Astrocyte of the cerebellum (primary cell): ENCODE data around the gene NCK2.

ENCODE experiments used
- DNase-seq: peaks from one replicate; pipeline ENCODE4 v3.0.0-alpha.2; 2011; ENCODE audit warnings: low read depth
- H3K4me3 ChIP-seq: 2 replicates; pipeline ENCODE4 v1.5.1; 2011; ENCODE audit warnings: mild to moderate bottlenecking, low read depth, low read length, moderate library complexity
- in situ Hi-C: cut with HindIII; loops from 2 replicates; pipeline ENCODE4 v1.10.0; 2017; ENCODE audit warnings: low sequenced_read_pairs
- TF ChIP-seq, protein P1 (sequence below): IDR thresholded peaks from 2 replicates; pipeline ENCODE4 v1.5.1; 2012; ENCODE audit warnings: low read length, low read depth, moderate library complexity, mild to moderate bottlenecking; ENCODE audit errors: missing control alignments

NCK2 gene

GRCh38 chr2:105787376-105788318, 42.9 kb downstream of the NCK2 start:
- TF ChIP-seq, protein P1, sequence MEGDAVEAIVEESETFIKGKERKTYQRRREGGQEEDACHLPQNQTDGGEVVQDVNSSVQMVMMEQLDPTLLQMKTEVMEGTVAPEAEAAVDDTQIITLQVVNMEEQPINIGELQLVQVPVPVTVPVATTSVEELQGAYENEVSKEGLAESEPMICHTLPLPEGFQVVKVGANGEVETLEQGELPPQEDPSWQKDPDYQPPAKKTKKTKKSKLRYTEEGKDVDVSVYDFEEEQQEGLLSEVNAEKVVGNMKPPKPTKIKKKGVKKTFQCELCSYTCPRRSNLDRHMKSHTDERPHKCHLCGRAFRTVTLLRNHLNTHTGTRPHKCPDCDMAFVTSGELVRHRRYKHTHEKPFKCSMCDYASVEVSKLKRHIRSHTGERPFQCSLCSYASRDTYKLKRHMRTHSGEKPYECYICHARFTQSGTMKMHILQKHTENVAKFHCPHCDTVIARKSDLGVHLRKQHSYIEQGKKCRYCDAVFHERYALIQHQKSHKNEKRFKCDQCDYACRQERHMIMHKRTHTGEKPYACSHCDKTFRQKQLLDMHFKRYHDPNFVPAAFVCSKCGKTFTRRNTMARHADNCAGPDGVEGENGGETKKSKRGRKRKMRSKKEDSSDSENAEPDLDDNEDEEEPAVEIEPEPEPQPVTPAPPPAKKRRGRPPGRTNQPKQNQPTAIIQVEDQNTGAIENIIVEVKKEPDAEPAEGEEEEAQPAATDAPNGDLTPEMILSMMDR: no peak
- in situ Hi-C loops: no loop called here

DNA sequence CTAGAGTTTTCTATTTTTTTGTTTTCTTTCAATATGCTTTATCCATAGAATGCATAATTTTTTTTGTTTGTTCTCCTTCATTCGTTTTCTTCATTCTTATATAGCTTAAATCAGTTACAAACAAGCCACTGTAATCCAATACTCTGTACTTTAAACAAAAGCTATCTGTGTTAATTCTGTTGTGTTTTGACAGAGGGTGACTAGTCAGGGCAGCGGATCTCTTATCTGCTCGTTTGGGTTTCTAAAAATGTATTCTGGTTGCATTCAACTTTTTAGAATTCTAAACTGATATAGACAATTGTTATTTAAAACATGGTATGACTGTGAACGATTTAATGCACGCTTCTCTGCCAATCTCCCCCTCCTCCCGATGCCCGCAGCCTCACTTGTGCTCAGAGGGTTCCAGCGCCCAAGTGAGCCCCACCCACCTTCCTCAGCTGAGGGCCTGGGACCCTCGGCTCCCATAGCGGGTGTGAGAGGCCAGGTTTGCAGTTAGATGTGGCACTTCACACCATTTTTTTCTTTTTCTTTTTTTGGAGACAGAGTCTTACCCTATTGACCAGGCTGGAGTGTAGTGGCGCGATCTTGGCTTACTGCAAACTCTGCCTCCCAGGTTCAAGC, 44.1 kb downstream of the NCK2 start:
- in situ Hi-C loops: no loop called here
- TF ChIP-seq, protein P1: no peak
- no peak overlapping the region for H3K4me3 ChIP-seq
- DNase-seq: no peak

More at GRCh38 chr2:105787376-105788318, 42.9 kb downstream of the NCK2 start:
- DNase-seq: no peak
- no peak overlapping the region for H3K4me3 ChIP-seq

GRCh38 chr2:105789745-105790460, 45.2 kb downstream of the NCK2 start:
- H3K4me3 ChIP-seq: no peak overlapping the region
- DNase-seq: no peak
- in situ Hi-C loops: no loop called here
- TF ChIP-seq, protein P1: no peak

- in situ Hi-C loops: no loop called here
- TF ChIP-seq, protein P1: no peak
- no peak overlapping the region for H3K4me3 ChIP-seq
- no peak for DNase-seq
These were observed 45.9 kb downstream of the NCK2 start for GRCh38 chr2:105790461-105791149.

GRCh38 chr2:105791229-105791628, 46.5 kb downstream of the NCK2 start:
- no peak overlapping the region for H3K4me3 ChIP-seq
- in situ Hi-C loops: no loop called here
- DNase-seq: no peak
- TF ChIP-seq, protein P1: no peak

DNA sequence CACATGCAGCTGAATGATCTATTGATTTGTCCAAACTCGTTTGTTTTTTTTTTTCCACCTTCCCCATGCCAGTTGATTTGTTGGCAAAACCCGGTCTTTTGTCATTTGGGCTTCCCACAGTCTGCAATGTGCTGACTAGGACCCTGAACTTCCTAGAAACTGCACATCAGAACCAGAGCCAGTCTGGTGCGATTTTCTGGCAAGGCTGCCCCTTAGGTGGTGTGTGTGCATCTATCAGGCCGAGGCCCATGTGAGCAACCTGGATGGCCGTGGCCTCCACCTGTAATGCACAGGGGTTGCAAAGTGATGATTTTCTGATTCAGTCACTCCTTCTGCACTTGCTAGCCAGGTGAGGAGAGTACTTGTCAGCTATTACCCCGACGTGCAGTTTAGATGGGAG, 47.8 kb downstream of the NCK2 start:
- in situ Hi-C loops: no loop called here
- TF ChIP-seq, protein P1: no peak
- no peak for DNase-seq

More for the DNA sequence above, 47.8 kb downstream of the NCK2 start:
- no peak overlapping the region for H3K4me3 ChIP-seq
